Lung (tissue), 12 donors: ENCODE results near the gene SOD1. TPM values are rescaled to one million over a fixed set of nuclear protein-coding genes. Genes with fewer than 3 reads are reported as not detected.
A peak's percentile ranks its signal among the peaks of the same experiment; 100 is the strongest.
"Not testable (repeated sequence)": the region's sequence is repeated elsewhere in the genome, so short reads cannot be mapped to it uniquely, and the experiment has no call there.

Experiments used
- ATAC-seq: fragments of 200-7000 bp; cut with Tn5 transposase; one replicate; pipeline ENCODE4 v1.9.1; 2020; ENCODE audit warnings: moderate number of reproducible peaks; ENCODE audit not compliant: insufficient read depth, low FRiP score
- DNase-seq, 3 donors: peaks; one replicate each; pipeline ENCODE4 v3.0.0-alpha.2; 2013 to 2017
- H3K27ac ChIP-seq, 2 donors: one replicate each; pipeline ENCODE4 v1.5.1; 2013; ENCODE audit warnings: mild to moderate bottlenecking in 2 of 2, moderate library complexity in 2 of 2, control low read depth in 1 of 2, inconsistent platforms in 1 of 2, low read depth in 1 of 2, low read length in 1 of 2
- H3K27me3 ChIP-seq, 3 donors: one replicate each; pipeline ENCODE4 v1.5.1; 2013; ENCODE audit warnings: low read length in 2 of 3; ENCODE audit not compliant: control insufficient read depth in 3 of 3, insufficient read depth in 3 of 3
- H3K36me3 ChIP-seq, 4 donors: one replicate each; pipeline ENCODE4 v1.5.1; 2013; ENCODE audit warnings: low read length in 4 of 4, mild to moderate bottlenecking in 1 of 4, moderate library complexity in 1 of 4; ENCODE audit not compliant: control insufficient read depth in 4 of 4, insufficient read depth in 4 of 4
- H3K4me1 ChIP-seq, 5 donors: one replicate each; pipeline ENCODE4 v1.5.1; 2013; ENCODE audit warnings: low read length in 5 of 5, mild to moderate bottlenecking in 2 of 5, moderate library complexity in 1 of 5; ENCODE audit not compliant: control insufficient read depth in 5 of 5, insufficient read depth in 5 of 5
- H3K4me3 ChIP-seq: one replicate; pipeline ENCODE4 v1.5.1; 2013; ENCODE audit warnings: mild to moderate bottlenecking, control low read depth, moderate library complexity
- H3K9ac ChIP-seq, 2 donors: one replicate each; pipeline ENCODE4 v1.5.1; 2013; ENCODE audit warnings: low read length in 2 of 2, control low read depth in 1 of 2; ENCODE audit not compliant: insufficient read depth in 1 of 2
- H3K9me3 ChIP-seq, 4 donors: one replicate each; pipeline ENCODE4 v1.5.1; 2013; ENCODE audit warnings: low read length in 3 of 4, mild to moderate bottlenecking in 1 of 4, moderate library complexity in 1 of 4; ENCODE audit not compliant: control insufficient read depth in 4 of 4, insufficient read depth in 3 of 4
- WGBS, 2 donors: extraction: QIAGEN DNeasy Blood & Tissue Kit; methylation state at CpG; one replicate each; pipeline ENCODE4 v1.1.7; 2013; 5-methylcytosine and 5-hydroxymethylcytosine counted together
- polyA plus RNA-seq, 2 donors: library from polyadenylated mRNA; stranded (reverse); fragments of 200-250 nt; gene quantifications; one replicate each; pipeline ENCODE4 v1.2.1, GENCODE V29; 2013
- total RNA-seq, 2 donors: library from RNA; depleted of rRNA in 1 of 2; stranded (reverse); fragments of >200 nt in 1 of 2; gene quantifications; one replicate each; pipeline ENCODE4 v1.2.1, GENCODE V29; 2014 to 2021
- TF ChIP-seq, protein P1 (sequence below): IDR thresholded peaks from 2 replicates; pipeline ENCODE4 v1.5.1; 2012; ENCODE audit warnings: mild to moderate bottlenecking; ENCODE audit errors: control extremely low read depth, extremely low read depth
- donor health status: control.
- donor health status: control.
- donor health status: Bipolar disorder and iron deficiency.
- donor health status: healthy.
- donor health status: DM: yes; HTN: yes; CAD: no.

Gene SOD1
- total and polyA plus RNA-seq, 4 donors: 90.3 to 315 (median 169) TPM

DNA sequence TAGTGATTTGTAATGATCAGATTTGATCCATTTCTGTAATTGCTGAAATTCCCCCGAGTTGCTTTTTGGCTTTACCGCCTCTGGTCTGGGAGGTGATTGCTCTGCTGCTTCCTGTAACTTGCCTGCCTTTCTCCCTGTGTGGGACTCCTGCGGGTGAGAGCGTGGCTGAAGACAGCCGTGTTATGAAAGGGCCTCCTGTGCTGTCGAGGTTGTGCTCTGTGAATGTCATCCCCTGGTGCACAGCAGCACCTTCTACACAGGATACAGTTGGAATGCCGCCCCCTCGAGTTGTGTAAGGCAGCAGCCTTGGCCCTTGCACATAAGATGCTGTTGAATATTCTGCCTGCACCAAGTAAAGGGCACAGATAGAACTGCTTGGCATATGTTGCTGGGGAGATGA lies 5.9 kb downstream of the SOD1 start:
- Histone ChIP-seq H3K27me3 (no peaks in the 10 kb centered on the region), H3K27ac (peak overlapping the region in 1 of 2 donors; percentile 17), H3K36me3 (peaks cover 11 to 32% (median 25%) of the 10 kb centered on the region in 4 donors), H3K9ac (no peak overlapping the region), H3K4me3 (no peak overlapping the region), H3K9me3 (no peaks in the 10 kb centered on the region), H3K4me1 (peaks cover 2 to 17% (median 7%) of the 10 kb centered on the region in 5 donors)
- TF ChIP-seq, protein P1, sequence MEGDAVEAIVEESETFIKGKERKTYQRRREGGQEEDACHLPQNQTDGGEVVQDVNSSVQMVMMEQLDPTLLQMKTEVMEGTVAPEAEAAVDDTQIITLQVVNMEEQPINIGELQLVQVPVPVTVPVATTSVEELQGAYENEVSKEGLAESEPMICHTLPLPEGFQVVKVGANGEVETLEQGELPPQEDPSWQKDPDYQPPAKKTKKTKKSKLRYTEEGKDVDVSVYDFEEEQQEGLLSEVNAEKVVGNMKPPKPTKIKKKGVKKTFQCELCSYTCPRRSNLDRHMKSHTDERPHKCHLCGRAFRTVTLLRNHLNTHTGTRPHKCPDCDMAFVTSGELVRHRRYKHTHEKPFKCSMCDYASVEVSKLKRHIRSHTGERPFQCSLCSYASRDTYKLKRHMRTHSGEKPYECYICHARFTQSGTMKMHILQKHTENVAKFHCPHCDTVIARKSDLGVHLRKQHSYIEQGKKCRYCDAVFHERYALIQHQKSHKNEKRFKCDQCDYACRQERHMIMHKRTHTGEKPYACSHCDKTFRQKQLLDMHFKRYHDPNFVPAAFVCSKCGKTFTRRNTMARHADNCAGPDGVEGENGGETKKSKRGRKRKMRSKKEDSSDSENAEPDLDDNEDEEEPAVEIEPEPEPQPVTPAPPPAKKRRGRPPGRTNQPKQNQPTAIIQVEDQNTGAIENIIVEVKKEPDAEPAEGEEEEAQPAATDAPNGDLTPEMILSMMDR: no peak
- DNase-seq (no peak), ATAC-seq (no peak)
- WGBS, 2 donors: 33 to 63% methylated on average over 8 of the region's 8 CpGs

DNA sequence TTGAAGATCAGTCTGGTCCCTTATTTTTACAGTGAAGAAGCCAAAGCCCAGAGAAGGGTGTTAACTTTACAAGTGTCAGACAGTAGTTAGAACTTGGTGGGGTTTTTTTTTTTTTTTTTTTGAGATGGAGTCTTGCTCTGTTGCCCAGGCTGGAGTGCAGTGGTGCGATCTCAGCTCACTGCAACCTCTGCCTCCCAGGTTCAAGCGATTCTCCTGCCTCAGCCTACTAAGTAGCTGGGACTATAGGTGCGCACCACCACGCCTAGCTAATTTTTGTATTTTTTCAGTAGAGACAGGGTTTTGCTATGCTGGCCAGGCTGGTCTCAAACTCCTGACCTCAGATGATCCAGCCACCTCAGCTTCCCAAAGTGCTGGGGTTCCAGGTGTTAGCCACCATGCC lies 6.4 kb downstream of the SOD1 start:
- peaks cover 11 to 33% (median 27%) of the 10 kb centered on the region in 4 donors for H3K36me3 ChIP-seq
- not testable (repeated sequence) for H3K27ac ChIP-seq, H3K9ac ChIP-seq, H3K27me3 ChIP-seq, ATAC-seq, H3K9me3 ChIP-seq, H3K4me3 ChIP-seq, DNase-seq
- H3K4me1 ChIP-seq: peaks cover 0 to 14% (median 3%) of the 10 kb centered on the region in 5 donors
- 93 to 96% methylated on average over 4 of the region's 4 CpGs for WGBS, 2 donors

DNA sequence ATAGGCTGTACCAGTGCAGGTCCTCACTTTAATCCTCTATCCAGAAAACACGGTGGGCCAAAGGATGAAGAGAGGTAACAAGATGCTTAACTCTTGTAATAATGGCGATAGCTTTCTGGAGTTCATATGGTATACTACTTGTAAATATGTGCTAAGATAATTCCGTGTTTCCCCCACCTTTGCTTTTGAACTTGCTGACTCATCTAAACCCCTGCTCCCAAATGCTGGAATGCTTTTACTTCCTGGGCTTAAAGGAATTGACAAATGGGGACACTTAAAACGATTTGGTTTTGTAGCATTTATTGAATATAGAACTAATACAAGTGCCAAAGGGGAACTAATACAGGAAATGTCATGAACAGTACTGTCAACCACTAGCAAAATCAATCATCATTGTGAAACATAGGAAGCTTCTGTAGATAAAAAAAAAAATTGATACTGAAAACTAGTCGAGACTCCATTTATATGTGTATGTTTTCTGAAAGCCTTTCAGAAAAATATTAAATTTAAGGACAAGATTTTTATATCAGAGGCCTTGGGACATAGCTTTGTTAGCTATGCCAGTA lies 7.0 kb downstream of the SOD1 start:
- Histone ChIP-seq H3K4me1 (peaks cover 0 to 9% (median 0%) of the 10 kb centered on the region in 5 donors), H3K4me3 (no peak overlapping the region), H3K27ac (no peak overlapping the region), H3K27me3 (no peaks in the 10 kb centered on the region), H3K9ac (no peak overlapping the region), H3K9me3 (no peaks in the 10 kb centered on the region), H3K36me3 (peaks cover 16 to 38% (median 31%) of the 10 kb centered on the region in 4 donors)
- WGBS, 2 donors: 53 to 64% methylated on average over 5 of the region's 5 CpGs
- no peak for ATAC-seq
- TF ChIP-seq, protein P1: no peak
- DNase-seq: no peak

DNA sequence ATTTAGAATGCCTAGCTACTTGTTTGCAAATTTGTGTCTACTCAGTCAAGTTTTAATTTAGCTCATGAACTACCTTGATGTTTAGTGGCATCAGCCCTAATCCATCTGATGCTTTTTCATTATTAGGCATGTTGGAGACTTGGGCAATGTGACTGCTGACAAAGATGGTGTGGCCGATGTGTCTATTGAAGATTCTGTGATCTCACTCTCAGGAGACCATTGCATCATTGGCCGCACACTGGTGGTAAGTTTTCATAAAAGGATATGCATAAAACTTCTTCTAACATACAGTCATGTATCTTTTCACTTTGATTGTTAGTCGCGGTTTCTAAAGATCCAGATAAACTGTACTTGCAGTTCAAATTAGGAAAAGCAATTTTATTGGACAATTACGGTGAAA lies 7.6 kb downstream of the SOD1 start:
- Histone ChIP-seq H3K4me3 (no peak overlapping the region), H3K27ac (no peak overlapping the region), H3K27me3 (no peaks in the 10 kb centered on the region), H3K4me1 (peaks cover 0 to 4% (median 0%) of the 10 kb centered on the region in 5 donors), H3K9me3 (no peaks in the 10 kb centered on the region), H3K9ac (no peak overlapping the region), H3K36me3 (peaks cover 21 to 41% (median 36%) of the 10 kb centered on the region in 4 donors)
- DNase-seq: no peak
- 83 to 87% methylated on average over 5 of the region's 5 CpGs for WGBS, 2 donors
- TF ChIP-seq, protein P1: no peak
- no peak for ATAC-seq
